ENCODE results near the gene ANOS1. TPM values are rescaled to one million over a fixed set of nuclear protein-coding genes. Genes with fewer than 3 reads are reported as not detected.

ANOS1 gene
- total RNA-seq, 1 experiment from 2014 or later = 24.8 TPM

DNA sequence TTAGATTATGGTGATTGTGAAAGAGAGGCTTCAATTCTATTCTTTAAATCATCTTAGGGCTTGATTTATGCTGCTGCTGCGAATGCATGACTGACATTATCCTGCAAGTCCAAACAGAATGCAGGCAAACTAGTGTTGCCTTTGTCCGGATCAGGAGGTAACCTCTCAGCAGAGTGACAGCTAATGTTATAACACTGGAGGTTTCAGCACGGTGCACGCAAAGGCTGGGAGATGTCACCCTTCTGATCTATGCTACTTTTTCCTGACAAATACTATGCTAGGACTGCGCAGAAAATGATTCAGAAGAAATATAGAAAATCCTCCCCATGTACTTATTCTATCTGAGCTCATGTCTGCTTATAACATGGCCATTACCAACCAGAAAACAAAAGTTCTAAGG, 48.2 kb downstream of the ANOS1 start (continued):
- TF ChIP-seq, protein P1, sequence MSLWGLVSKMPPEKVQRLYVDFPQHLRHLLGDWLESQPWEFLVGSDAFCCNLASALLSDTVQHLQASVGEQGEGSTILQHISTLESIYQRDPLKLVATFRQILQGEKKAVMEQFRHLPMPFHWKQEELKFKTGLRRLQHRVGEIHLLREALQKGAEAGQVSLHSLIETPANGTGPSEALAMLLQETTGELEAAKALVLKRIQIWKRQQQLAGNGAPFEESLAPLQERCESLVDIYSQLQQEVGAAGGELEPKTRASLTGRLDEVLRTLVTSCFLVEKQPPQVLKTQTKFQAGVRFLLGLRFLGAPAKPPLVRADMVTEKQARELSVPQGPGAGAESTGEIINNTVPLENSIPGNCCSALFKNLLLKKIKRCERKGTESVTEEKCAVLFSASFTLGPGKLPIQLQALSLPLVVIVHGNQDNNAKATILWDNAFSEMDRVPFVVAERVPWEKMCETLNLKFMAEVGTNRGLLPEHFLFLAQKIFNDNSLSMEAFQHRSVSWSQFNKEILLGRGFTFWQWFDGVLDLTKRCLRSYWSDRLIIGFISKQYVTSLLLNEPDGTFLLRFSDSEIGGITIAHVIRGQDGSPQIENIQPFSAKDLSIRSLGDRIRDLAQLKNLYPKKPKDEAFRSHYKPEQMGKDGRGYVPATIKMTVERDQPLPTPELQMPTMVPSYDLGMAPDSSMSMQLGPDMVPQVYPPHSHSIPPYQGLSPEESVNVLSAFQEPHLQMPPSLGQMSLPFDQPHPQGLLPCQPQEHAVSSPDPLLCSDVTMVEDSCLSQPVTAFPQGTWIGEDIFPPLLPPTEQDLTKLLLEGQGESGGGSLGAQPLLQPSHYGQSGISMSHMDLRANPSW (CRISPR knock-in tag; conservative IDR thresholded peaks at IDR 0.05; ENCODE audit: low read depth) = no peak
- TF ChIP-seq ZNF416 (CRISPR knock-in tag; IDR thresholded peaks at IDR 0.05) (no peak), ZNF423 (CRISPR knock-in tag; IDR thresholded peaks at IDR 0.05) (no peak), GTF2I (CRISPR knock-in tag; conservative IDR thresholded peaks at IDR 0.05) (no peak), FOXP1 (CRISPR knock-in tag; IDR thresholded peaks at IDR 0.05; ENCODE audit: borderline replicate concordance) (no peak)
- TF ChIP-seq, protein P2, sequence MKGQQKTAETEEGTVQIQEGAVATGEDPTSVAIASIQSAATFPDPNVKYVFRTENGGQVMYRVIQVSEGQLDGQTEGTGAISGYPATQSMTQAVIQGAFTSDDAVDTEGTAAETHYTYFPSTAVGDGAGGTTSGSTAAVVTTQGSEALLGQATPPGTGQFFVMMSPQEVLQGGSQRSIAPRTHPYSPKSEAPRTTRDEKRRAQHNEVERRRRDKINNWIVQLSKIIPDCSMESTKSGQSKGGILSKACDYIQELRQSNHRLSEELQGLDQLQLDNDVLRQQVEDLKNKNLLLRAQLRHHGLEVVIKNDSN (CRISPR knock-in tag; IDR thresholded peaks at IDR 0.05) = no peak

DNA sequence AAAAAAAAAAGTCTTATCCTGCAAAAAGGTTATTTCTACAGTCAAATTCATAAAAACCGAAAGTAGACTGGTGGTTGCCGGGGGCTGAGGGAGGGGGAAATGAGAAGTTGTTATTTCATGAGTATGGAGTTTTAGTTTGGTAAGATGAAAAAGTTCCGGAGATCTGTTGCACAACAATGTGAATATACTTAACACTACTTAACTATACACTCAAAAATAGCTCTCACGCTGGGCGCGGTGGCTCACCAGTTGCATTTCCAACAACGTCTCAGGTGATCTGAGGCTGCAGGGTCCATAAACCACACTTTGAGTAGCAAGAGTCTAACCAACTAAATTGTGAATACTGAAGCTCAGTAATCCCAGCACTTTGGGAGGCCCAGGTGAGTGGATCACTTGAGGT, 52.4 kb downstream of the ANOS1 start:
- no peak overlapping the region for H3K27ac Mint-ChIP-seq
- peaks cover 49% of the 10 kb centered on the region for H3K4me1 Mint-ChIP-seq
- peaks cover 8% of the 10 kb centered on the region for H3K36me3 Mint-ChIP-seq
- ChIA-PET CTCF (no interaction called here), POLR2A (no interaction called here)
- no peak for ATAC-seq
- H3K4me3 Mint-ChIP-seq = no peak overlapping the region
- no peaks in the 10 kb centered on the region for H3K27me3 Mint-ChIP-seq (ENCODE audit: low read depth)
- DNase-seq (ENCODE audit: low spot score) = no peak
- TF ChIP-seq ZNF423 (CRISPR knock-in tag; IDR thresholded peaks at IDR 0.05) (no peak), ZNF416 (CRISPR knock-in tag; IDR thresholded peaks at IDR 0.05) (no peak), ZNF263 (CRISPR knock-in tag; IDR thresholded peaks at IDR 0.05; ENCODE audit: low read depth) (no peak), MYBL2 (CRISPR knock-in tag; IDR thresholded peaks at IDR 0.05) (no peak), TCF7 (CRISPR knock-in tag; IDR thresholded peaks at IDR 0.05; ENCODE audit: low read depth) (no peak), RELA (CRISPR knock-in tag; IDR thresholded peaks at IDR 0.05; ENCODE audit: borderline replicate concordance) (no peak), PRRX2 (CRISPR knock-in tag; IDR thresholded peaks at IDR 0.05) (no peak), HMGA2 (CRISPR knock-in tag; IDR thresholded peaks at IDR 0.05) (no peak)
- TF ChIP-seq, protein P3, sequence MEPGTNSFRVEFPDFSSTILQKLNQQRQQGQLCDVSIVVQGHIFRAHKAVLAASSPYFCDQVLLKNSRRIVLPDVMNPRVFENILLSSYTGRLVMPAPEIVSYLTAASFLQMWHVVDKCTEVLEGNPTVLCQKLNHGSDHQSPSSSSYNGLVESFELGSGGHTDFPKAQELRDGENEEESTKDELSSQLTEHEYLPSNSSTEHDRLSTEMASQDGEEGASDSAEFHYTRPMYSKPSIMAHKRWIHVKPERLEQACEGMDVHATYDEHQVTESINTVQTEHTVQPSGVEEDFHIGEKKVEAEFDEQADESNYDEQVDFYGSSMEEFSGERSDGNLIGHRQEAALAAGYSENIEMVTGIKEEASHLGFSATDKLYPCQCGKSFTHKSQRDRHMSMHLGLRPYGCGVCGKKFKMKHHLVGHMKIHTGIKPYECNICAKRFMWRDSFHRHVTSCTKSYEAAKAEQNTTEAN (CRISPR knock-in tag; IDR thresholded peaks at IDR 0.05) = no peak
- TF ChIP-seq, protein P4, sequence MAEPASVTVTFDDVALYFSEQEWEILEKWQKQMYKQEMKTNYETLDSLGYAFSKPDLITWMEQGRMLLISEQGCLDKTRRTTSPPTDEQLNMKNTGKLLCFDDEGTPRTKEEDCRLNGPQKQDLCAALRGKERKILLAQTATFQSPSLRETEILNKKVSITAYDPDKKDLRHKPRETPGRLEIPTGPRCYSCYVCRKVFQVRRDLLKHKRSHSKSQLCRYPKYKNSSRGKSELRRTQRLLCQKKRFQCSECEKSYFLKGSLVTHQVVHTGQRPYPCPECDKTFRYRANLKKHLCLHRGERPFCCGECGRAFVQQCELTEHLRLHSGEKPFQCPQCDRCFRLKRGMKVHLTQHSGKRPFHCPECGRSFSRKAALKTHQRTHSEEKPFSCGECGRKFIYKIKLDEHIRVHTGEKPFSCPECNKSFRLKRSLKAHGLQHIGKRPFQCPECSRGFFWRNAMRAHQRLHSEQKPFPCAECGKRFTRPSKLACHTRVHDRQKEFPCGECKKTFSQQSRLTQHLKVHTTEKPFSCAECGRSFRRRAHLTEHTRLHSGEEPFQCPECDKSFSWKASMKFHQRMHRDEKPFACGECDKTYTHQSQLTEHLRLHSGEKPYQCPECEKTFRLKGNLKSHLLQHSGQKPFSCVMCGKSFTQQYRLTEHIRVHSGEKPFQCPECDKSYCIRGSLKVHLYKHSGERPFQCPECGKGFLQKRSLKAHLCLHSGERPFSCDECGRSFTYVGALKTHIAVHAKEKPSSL (CRISPR knock-in tag; conservative IDR thresholded peaks at IDR 0.05) = no peak
- TF ChIP-seq, protein P1 (CRISPR knock-in tag; conservative IDR thresholded peaks at IDR 0.05; ENCODE audit: low read depth) = no peak
- TF ChIP-seq, protein P5, sequence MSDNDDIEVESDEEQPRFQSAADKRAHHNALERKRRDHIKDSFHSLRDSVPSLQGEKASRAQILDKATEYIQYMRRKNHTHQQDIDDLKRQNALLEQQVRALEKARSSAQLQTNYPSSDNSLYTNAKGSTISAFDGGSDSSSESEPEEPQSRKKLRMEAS (CRISPR knock-in tag; IDR thresholded peaks at IDR 0.05) = no peak
- TF ChIP-seq, protein P6, sequence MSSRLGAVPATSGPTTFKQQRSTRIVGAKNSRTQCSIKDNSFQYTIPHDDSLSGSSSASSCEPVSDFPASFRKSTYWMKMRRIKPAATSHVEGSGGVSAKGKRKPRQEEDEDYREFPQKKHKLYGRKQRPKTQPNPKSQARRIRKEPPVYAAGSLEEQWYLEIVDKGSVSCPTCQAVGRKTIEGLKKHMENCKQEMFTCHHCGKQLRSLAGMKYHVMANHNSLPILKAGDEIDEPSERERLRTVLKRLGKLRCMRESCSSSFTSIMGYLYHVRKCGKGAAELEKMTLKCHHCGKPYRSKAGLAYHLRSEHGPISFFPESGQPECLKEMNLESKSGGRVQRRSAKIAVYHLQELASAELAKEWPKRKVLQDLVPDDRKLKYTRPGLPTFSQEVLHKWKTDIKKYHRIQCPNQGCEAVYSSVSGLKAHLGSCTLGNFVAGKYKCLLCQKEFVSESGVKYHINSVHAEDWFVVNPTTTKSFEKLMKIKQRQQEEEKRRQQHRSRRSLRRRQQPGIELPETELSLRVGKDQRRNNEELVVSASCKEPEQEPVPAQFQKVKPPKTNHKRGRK (CRISPR knock-in tag; IDR thresholded peaks at IDR 0.05; ENCODE audit: borderline replicate concordance) = no peak
- H3K9me3 Mint-ChIP-seq = 0 out of 2 replicates have a peak, but pooled peaks cover 3% of the 10 kb centered on the region
